Neural progenitor cell (in vitro differentiated cells): ENCODE data around the gene KRTAP26-1. TPM values are rescaled to one million over a fixed set of nuclear protein-coding genes. Genes with fewer than 3 reads are reported as not detected.

Source experiments
- DNase-seq: peaks from one replicate; pipeline ENCODE4 v3.0.0-alpha.2; 2016; ENCODE audit warnings: low spot score
- H2AFZ ChIP-seq: fragments of 200-600 bp; sonication (generic); replicated peaks from 2 replicates; pipeline ENCODE4 v1.6.1; 2016; ENCODE audit warnings: antibody characterized with exemption
- H3F3A ChIP-seq: fragments of 200-600 bp; sonication (generic); 2 replicates; pipeline ENCODE4 v1.6.1; 2016; ENCODE audit warnings: antibody characterized with exemption, low read depth
- H3K27ac ChIP-seq: fragments of 200-600 bp; sonication (generic); 2 replicates; pipeline ENCODE4 v1.5.1; 2016; ENCODE audit warnings: mild to moderate bottlenecking
- H3K27me3 ChIP-seq: fragments of 200-600 bp; sonication (generic); 2 replicates; pipeline ENCODE4 v1.6.1; 2016; ENCODE audit warnings: mild to moderate bottlenecking, moderate library complexity
- H3K36me3 ChIP-seq: fragments of 200-600 bp; sonication (generic); 2 replicates; pipeline ENCODE4 v1.5.1; 2016
- H3K4me1 ChIP-seq: fragments of 200-600 bp; sonication (generic); 2 replicates; pipeline ENCODE4 v1.6.1; 2016; ENCODE audit warnings: mixed run types
- H3K4me2 ChIP-seq: fragments of 200-600 bp; sonication (generic); 2 replicates; pipeline ENCODE4 v1.6.1; 2016
- H3K4me3 ChIP-seq: fragments of 200-600 bp; sonication (generic); 2 replicates; pipeline ENCODE4 v1.5.1; 2016
- H3K79me2 ChIP-seq: fragments of 200-600 bp; sonication (generic); 2 replicates; pipeline ENCODE4 v1.6.1; 2016; ENCODE audit warnings: low read depth
- H3K9ac ChIP-seq: fragments of 200-600 bp; sonication (generic); 2 replicates; pipeline ENCODE4 v1.6.1; 2016
- H3K9me3 ChIP-seq: fragments of 200-600 bp; sonication (generic); 2 replicates; pipeline ENCODE4 v1.5.1; 2016; ENCODE audit warnings: low read depth
- H4K20me1 ChIP-seq: fragments of 200-600 bp; sonication (generic); 2 replicates; pipeline ENCODE4 v1.6.1; 2016; ENCODE audit warnings: low read depth
- H3K27ac Mint-ChIP-seq: 3 replicates; pipeline ENCODE4 v1.8.0; 2021; ENCODE audit warnings: mixed read lengths
- H3K27me3 Mint-ChIP-seq: 2 replicates; pipeline ENCODE4 v1.8.0; 2022; ENCODE audit warnings: low read depth, mild to moderate bottlenecking, inconsistent platforms, moderate library complexity, mixed read lengths; ENCODE audit not compliant: insufficient read depth
- H3K36me3 Mint-ChIP-seq: 3 replicates; pipeline ENCODE4 v1.8.0; 2021; ENCODE audit warnings: mixed read lengths
- H3K4me1 Mint-ChIP-seq: 3 replicates; pipeline ENCODE4 v1.8.0; 2021; ENCODE audit warnings: mixed read lengths
- H3K4me3 Mint-ChIP-seq: 3 replicates; pipeline ENCODE4 v1.8.0; 2021; ENCODE audit warnings: mild to moderate bottlenecking, moderate library complexity, mixed read lengths
- H3K9me3 Mint-ChIP-seq: 3 replicates; pipeline ENCODE4 v1.8.0; 2020; ENCODE audit warnings: mixed read lengths
- CTCF ChIP-seq: fragments of 200-600 bp; sonication (generic); IDR thresholded peaks from 2 replicates; pipeline ENCODE4 v1.5.1; 2017; ENCODE audit warnings: antibody characterized with exemption, mild to moderate bottlenecking
- EZH2 ChIP-seq: fragments of 200-600 bp; sonication (generic); IDR thresholded peaks from 2 replicates; pipeline ENCODE4 v1.6.1; 2017; ENCODE audit warnings: antibody characterized with exemption, mild to moderate bottlenecking, moderate library complexity
- EZH2phosphoT487 ChIP-seq: fragments of 200-600 bp; sonication (generic); IDR thresholded peaks from 2 replicates; pipeline ENCODE4 v1.6.1; 2017; ENCODE audit warnings: antibody characterized with exemption
- total RNA-seq: library from RNA; depleted of rRNA; stranded (reverse); fragments of >200 nt; gene quantifications from 2 replicates; pipeline ENCODE4 v1.2.3, GENCODE V29; 2015; ENCODE audit warnings: low replicate concordance

The KRTAP26-1 gene
- total RNA-seq, 1 donor from 2014 or later = not detected

GRCh38 chr21:30337772-30338171, 17.7 kb upstream of the KRTAP26-1 start:
- no peak overlapping the region for H2AFZ ChIP-seq
- no peaks in the 10 kb centered on the region for H4K20me1 ChIP-seq
- H3K4me1 ChIP-seq = no peaks in the 10 kb centered on the region
- H3K27ac ChIP-seq = no peak overlapping the region
- Mint-ChIP-seq H3K36me3 (no peaks in the 10 kb centered on the region), H3K9me3 (no peaks in the 10 kb centered on the region), H3K27me3 (peaks cover 2% of the 10 kb centered on the region), H3K4me1 (no peaks in the 10 kb centered on the region), H3K4me3 (no peak overlapping the region), H3K27ac (no peak overlapping the region)
- no peak overlapping the region for H3K9ac ChIP-seq
- TF ChIP-seq CTCF (no peak), EZH2 (no peak), EZH2phosphoT487 (no peak)
- no peak overlapping the region for H3K4me3 ChIP-seq
- no peaks in the 10 kb centered on the region for H3F3A ChIP-seq
- no peak overlapping the region for H3K4me2 ChIP-seq
- DNase-seq = no peak
- H3K79me2 ChIP-seq = no peaks in the 10 kb centered on the region
- no peaks in the 10 kb centered on the region for H3K9me3 ChIP-seq
- no peaks in the 10 kb centered on the region for H3K27me3 ChIP-seq
- no peaks in the 10 kb centered on the region for H3K36me3 ChIP-seq

GRCh38 chr21:30337276-30337744, 17.2 kb upstream of the KRTAP26-1 start, which contains the start of gene KRTAP27-1:
Gene KRTAP27-1 (minus strand): TSS chr21:30337694. CDS start chr21:30337668, 26 bp downstream.
- Mint-ChIP-seq H3K27ac (peak within 1 kb of the TSS; percentile 78), H3K36me3 (no peaks in the 10 kb centered on the region), H3K4me1 (no peaks in the 10 kb centered on the region), H3K4me3 (no peak within 1 kb of the TSS), H3K9me3 (no peaks in the 10 kb centered on the region), H3K27me3 (peaks cover 2% of the 10 kb centered on the region)
- Histone ChIP-seq H3K27me3 (no peaks in the 10 kb centered on the region), H3K4me1 (no peaks in the 10 kb centered on the region), H3K4me2 (no peak within 1 kb of the TSS), H3K4me3 (no peak within 1 kb of the TSS), H3K9ac (no peak within 1 kb of the TSS), H3K36me3 (no peaks in the 10 kb centered on the region), H3K27ac (no peak within 1 kb of the TSS), H3K9me3 (no peaks in the 10 kb centered on the region), H3F3A (no peaks in the 10 kb centered on the region), H4K20me1 (no peaks in the 10 kb centered on the region), H3K79me2 (no peaks in the 10 kb centered on the region), H2AFZ (no peak within 1 kb of the TSS)
- DNase-seq = no peak
- TF ChIP-seq CTCF = no peak
- TF ChIP-seq EZH2phosphoT487 = no peak
- TF ChIP-seq EZH2 = no peak

GRCh38 chr21:30336596-30336995, 16.5 kb upstream of the KRTAP26-1 start:
- TF ChIP-seq CTCF (no peak), EZH2 (no peak), EZH2phosphoT487 (no peak)
- no peak overlapping the region for H3K4me3 Mint-ChIP-seq

More at GRCh38 chr21:30336596-30336995, 16.5 kb upstream of the KRTAP26-1 start:
- H3K79me2 ChIP-seq = no peaks in the 10 kb centered on the region
- no peaks in the 10 kb centered on the region for H4K20me1 ChIP-seq
- Mint-ChIP-seq H3K4me1 (no peaks in the 10 kb centered on the region), H3K27ac (no peak overlapping the region), H3K9me3 (no peaks in the 10 kb centered on the region), H3K36me3 (no peaks in the 10 kb centered on the region), H3K27me3 (peaks cover 2% of the 10 kb centered on the region)
- no peaks in the 10 kb centered on the region for H3F3A ChIP-seq
- no peaks in the 10 kb centered on the region for H3K9me3 ChIP-seq
- no peaks in the 10 kb centered on the region for H3K27me3 ChIP-seq
- no peak overlapping the region for H2AFZ ChIP-seq
- no peaks in the 10 kb centered on the region for H3K36me3 ChIP-seq
- no peak overlapping the region for H3K9ac ChIP-seq
- no peak overlapping the region for H3K4me2 ChIP-seq
- no peaks in the 10 kb centered on the region for H3K4me1 ChIP-seq
- H3K4me3 ChIP-seq = no peak overlapping the region
- no peak overlapping the region for H3K27ac ChIP-seq
- DNase-seq = no peak
